ENCODE measurements around the gene ZNF358.

ZNF358 gene

GRCh38 chr19:7559102-7559501 lies 43.2 kb downstream of the ZNF358 start:
- DNase-seq (ENCODE audit: low spot score): no peak

DNA sequence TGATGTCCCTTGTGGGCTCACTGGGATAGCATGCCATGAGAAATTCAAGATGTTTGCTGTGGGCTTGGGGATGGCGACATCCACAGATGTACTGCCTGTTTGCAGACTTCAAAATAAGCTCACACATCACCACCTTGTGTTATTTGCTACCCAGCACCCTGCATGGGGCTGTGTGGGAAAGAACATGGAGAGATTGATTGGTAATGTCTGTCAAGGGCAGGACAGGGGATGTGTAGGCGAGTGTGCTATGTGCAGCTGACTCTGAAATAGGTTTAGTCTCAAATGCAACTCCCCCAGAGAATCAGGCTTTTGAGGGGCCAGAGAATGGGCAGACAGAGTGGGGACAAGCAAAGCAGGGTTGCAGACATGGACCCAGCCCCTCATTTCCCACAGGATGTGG lies 44.4 kb downstream of the ZNF358 start:
- DNase-seq (ENCODE audit: low spot score): no peak

DNA sequence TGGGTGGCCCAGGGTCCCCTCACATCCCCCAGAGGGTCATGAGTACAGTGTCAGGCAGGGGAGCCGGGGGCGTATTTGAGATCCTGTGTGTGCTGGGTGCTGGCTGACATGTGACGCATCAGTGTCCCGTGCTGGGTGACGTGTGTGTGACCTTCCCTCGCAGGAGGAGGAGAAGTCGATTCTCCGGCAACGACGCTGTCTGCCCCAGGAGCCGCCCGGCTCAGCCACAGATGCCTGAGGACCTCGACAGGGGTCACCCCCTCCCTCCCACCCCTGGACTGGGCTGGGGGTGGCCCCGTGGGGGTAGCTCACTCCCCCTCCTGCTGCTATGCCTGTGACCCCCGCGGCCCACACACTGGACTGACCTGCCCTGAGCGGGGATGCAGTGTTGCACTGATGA lies 45.4 kb downstream of the ZNF358 start:
- DNase-seq (ENCODE audit: low spot score): no peak

GRCh38 chr19:7562646-7563393 lies 46.9 kb downstream of the ZNF358 start:
- DNase-seq (ENCODE audit: low spot score): no peak

DNA sequence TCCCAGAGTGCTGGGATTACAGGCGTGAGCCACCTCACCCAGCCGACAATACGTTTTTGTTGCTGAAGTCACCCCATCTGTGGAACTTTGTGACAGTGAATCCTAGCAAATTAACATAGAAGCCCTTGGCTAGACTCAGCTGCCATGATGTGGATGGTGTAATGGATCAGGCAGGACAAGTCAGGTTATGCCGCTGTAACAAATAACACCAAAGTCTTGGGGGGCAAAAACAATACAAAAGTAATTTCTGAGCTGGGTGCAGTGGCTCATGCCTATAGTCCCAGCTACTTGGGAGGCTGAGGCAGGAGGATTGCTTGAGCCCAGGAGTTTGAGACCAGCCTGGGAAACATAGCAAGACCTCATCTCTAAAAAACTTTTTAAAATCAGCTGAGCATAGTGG lies 49.0 kb downstream of the ZNF358 start:
- no peak for DNase-seq (ENCODE audit: low spot score)

DNA sequence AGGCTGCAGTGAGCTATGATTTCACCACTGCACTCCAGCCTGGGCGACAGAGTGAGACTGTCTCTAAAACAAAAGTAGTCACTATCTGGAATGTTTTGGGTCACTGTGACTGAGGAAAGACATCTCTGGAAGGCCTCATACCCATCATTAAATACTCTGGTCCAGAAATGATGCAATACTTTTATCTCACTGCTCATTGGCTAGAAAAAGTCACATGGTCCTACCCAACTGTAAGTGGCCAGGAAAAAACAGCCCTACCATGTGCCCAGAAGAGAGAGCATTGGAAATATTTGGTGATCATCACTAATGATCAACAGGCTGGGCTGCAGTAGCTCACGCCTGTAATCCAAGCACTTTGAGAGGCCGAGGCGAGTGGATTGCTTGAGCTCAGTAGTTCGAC lies 49.4 kb downstream of the ZNF358 start:
- no peak for DNase-seq (ENCODE audit: low spot score)
